HG03103 (cell line): Measurements from ENCODE around the gene STAT5B.

Source experiments
- ATAC-seq: cut with Tn5 transposase; IDR thresholded peaks from one replicate; pipeline ENCODE4 v1.9.1; 2021; ENCODE audit warnings: low read depth; ENCODE audit not compliant: unreplicated experiment

Gene STAT5B

GRCh38 chr17:42286411-42287221 lies 10.4 kb upstream of the STAT5B start:
- ATAC-seq = no peak

- ATAC-seq = no peak
Observed at GRCh38 chr17:42285346-42286050, 9.3 kb upstream of the STAT5B start.

GRCh38 chr17:42284566-42284965 lies 8.4 kb upstream of the STAT5B start:
- ATAC-seq = no peak

- no peak for ATAC-seq
Observed at GRCh38 chr17:42284024-42284369, 7.8 kb upstream of the STAT5B start.

GRCh38 chr17:42283241-42284023 lies 7.2 kb upstream of the STAT5B start:
- ATAC-seq = no peak

GRCh38 chr17:42282478-42283080 lies 6.4 kb upstream of the STAT5B start:
- ATAC-seq = no peak

GRCh38 chr17:42281571-42282096 lies 5.4 kb upstream of the STAT5B start:
- ATAC-seq = no peak

GRCh38 chr17:42279776-42280630 lies 3.8 kb upstream of the STAT5B start:
- no peak for ATAC-seq

GRCh38 chr17:42277342-42277712 lies 1.1 kb upstream of the STAT5B start:
- ATAC-seq = no peak

GRCh38 chr17:42276609-42277341 lies 584 bp upstream of the STAT5B start:
- ATAC-seq = no peak

- no peak for ATAC-seq
Observed at GRCh38 chr17:42275527-42276358, 448 bp downstream of the STAT5B start.

GRCh38 chr17:42274812-42275526 lies 1.2 kb downstream of the STAT5B start:
- no peak for ATAC-seq

- ATAC-seq = no peak
Observed at GRCh38 chr17:42274253-42274542, 2.0 kb downstream of the STAT5B start.

GRCh38 chr17:42273474-42274252 lies 2.5 kb downstream of the STAT5B start:
- ATAC-seq = no peak

GRCh38 chr17:42272162-42272907 lies 3.9 kb downstream of the STAT5B start:
- no peak for ATAC-seq

- no peak for ATAC-seq
Observed at GRCh38 chr17:42271779-42272035, 4.5 kb downstream of the STAT5B start.
